HepG2 (cell line): Measurements from ENCODE around the gene ZNF8.

Experiments
- ESRRA ChIP-seq: sonication (generic); formaldehyde crosslinking; IDR thresholded peaks from 2 replicates; pipeline ENCODE4 v1.5.1; 2020; ENCODE audit warnings: mild to moderate bottlenecking, low read depth, missing genetic modification reagents
- HNRNPLL ChIP-seq: fragments of 200-400 bp; formaldehyde crosslinking; IDR thresholded peaks from 2 replicates; pipeline ENCODE4 v1.6.1; 2017; ENCODE audit warnings: mild to moderate bottlenecking, low read depth, low read length; ENCODE audit not compliant: poor library complexity, severe bottlenecking
- ISL2 ChIP-seq: sonication (generic); formaldehyde crosslinking; IDR thresholded peaks from 2 replicates; pipeline ENCODE4 v1.5.0; 2020; ENCODE audit warnings: missing genetic modification reagents
- KIAA2018 ChIP-seq: sonication (generic); formaldehyde crosslinking; IDR thresholded peaks from 2 replicates; pipeline ENCODE4 v1.5.0; 2020; ENCODE audit warnings: mild to moderate bottlenecking, missing genetic modification reagents, borderline replicate concordance
- MYC ChIP-seq: sonication (generic); formaldehyde crosslinking; IDR thresholded peaks from 2 replicates; pipeline ENCODE4 v1.9.0; 2021; ENCODE audit warnings: missing genetic modification reagents, borderline replicate concordance
- POLR2A ChIP-seq, 2 experiments: IDR thresholded peaks; 2 replicates each; pipeline ENCODE4 v1.6.1; 2011; ENCODE audit warnings: low read depth in 2 of 2, low read length in 2 of 2, mild to moderate bottlenecking in 1 of 2, moderate library complexity in 1 of 2; ENCODE audit not compliant: insufficient read depth in 1 of 2
- POLR2AphosphoS5 ChIP-seq: IDR thresholded peaks from 2 replicates; pipeline ENCODE4 v1.6.1; 2012; ENCODE audit warnings: low read depth, low read length
- RBM39 ChIP-seq: fragments of 200-400 bp; formaldehyde crosslinking; IDR thresholded peaks from one replicate; pipeline ENCODE4 v1.6.1; 2018; ENCODE audit warnings: antibody characterized with exemption, mild to moderate bottlenecking, low read depth, low read length; ENCODE audit not compliant: poor library complexity, severe bottlenecking
- REST ChIP-seq, 2 experiments: IDR thresholded peaks; 2 replicates each; pipeline ENCODE4 v1.6.1; 2011 to 2012; ENCODE audit warnings: low read length in 2 of 2, borderline replicate concordance in 1 of 2, low read depth in 1 of 2, mild to moderate bottlenecking in 1 of 2, moderate library complexity in 1 of 2
- THRA ChIP-seq: sonication (generic); formaldehyde crosslinking; IDR thresholded peaks from 2 replicates; pipeline ENCODE4 v1.4.0; 2020; ENCODE audit warnings: missing genetic modification reagents, borderline replicate concordance
- U2AF1 ChIP-seq: fragments of 200-400 bp; formaldehyde crosslinking; optimal IDR thresholded peaks from 2 replicates; pipeline ENCODE3; 2017; ENCODE audit warnings: mild to moderate bottlenecking, low read depth, low read length
- ZNF33A ChIP-seq: sonication (generic); formaldehyde crosslinking; IDR thresholded peaks from 2 replicates; pipeline ENCODE4 v1.5.1; 2020; ENCODE audit warnings: missing genetic modification reagents, mild to moderate bottlenecking, moderate library complexity, borderline replicate concordance
- TF ChIP-seq, protein P1 (sequence below), 2 experiments: fragments of 450-650 bp in 1 of 2; sonication (generic) in 1 of 2; formaldehyde crosslinking; IDR thresholded peaks; 2 replicates each; pipeline versions ENCODE4 v1.5.0 to v1.8.0; 2020 to 2022; ENCODE audit warnings: mild to moderate bottlenecking in 1 of 2, missing genetic modification reagents in 1 of 2

DNA sequence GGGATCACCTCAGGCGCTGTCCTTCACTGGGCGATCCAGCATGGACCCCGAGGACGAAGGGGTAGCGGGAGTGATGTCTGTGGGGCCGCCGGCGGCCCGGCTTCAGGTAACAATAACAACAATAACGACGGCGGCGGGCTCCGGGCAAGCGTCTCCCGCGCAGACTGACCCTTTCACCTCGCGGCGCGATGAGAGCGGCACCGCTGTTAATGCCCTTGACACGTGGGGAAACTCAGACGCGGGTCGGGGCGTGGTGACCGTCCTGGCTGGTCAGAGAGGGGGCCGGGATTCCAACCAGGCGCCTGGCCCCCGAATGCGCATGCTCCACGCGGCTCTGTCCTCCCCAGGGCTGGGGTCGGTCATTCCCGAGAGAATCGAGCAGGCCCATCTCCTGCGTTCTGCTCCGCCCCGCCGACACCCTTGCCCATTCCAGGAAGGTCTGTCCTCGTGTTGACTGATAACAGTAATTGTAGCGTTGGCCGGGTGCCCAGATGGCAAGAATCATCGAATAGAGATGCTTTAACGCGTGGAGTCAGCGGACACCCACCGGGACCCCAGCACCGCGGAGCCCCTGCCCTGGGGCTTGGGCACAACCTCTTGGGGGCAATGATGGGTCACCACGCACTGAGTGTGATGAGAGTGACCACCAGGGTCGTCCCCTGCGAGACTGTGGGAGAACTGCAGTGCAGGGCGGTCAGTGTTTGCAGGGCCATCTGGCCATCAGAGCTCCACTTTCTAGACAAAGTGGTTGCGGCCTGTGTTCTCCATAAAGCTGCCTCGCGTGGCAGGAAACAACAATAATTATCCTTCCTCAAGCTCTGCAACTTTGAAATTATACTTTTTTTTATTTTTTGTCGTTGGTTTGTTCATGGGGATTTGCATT, 528 bp downstream of the ZNF8 start:
- TF ChIP-seq THRA (CRISPR knock-in tag) (peak; percentile 32; the same call in 1 of the 2 replicates), ESRRA (CRISPR knock-in tag) (peak; percentile 18; the same call in 1 of the 2 replicates), KIAA2018 (CRISPR knock-in tag) (no peak), HNRNPLL (no peak), U2AF1 (no peak), REST (IDR thresholded peaks at IDR 0.05; ENCODE audit: borderline replicate concordance in 1 of 2, low read depth in 1 of 2, low read length in 2 of 2) (0 out of 4 replicates have a peak, but pooled peaks of 1 of the 2 experiments have one; percentile 23), MYC (CRISPR knock-in tag) (peak; percentile 78), POLR2AphosphoS5 (no peak), RBM39 (no peak), ZNF33A (CRISPR knock-in tag) (no peak), POLR2A (IDR thresholded peaks at IDR 0.05; ENCODE audit: insufficient read depth in 1 of 2, low read depth in 2 of 2, low read length in 2 of 2) (no peak), ISL2 (CRISPR knock-in tag) (no peak)
- TF ChIP-seq, protein P1, sequence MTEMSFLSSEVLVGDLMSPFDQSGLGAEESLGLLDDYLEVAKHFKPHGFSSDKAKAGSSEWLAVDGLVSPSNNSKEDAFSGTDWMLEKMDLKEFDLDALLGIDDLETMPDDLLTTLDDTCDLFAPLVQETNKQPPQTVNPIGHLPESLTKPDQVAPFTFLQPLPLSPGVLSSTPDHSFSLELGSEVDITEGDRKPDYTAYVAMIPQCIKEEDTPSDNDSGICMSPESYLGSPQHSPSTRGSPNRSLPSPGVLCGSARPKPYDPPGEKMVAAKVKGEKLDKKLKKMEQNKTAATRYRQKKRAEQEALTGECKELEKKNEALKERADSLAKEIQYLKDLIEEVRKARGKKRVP (CRISPR knock-in tag; IDR thresholded peaks at IDR 0.05) = no peak
